Measurements from ENCODE around the gene UGGT2. TPM values are rescaled to one million over a fixed set of nuclear protein-coding genes. Genes with fewer than 3 reads are reported as not detected.
"Not testable (repeated sequence)": the region's sequence is repeated elsewhere in the genome, so short reads cannot be mapped to it uniquely, and the experiment has no call there.

The UGGT2 gene
- total RNA-seq, 1 donor from 2014 or later = 81.6 TPM

GRCh38 chr13:95957331-95957730, 95.9 kb downstream of the UGGT2 start:
- no peak for DNase-seq

- no peak for DNase-seq
Observed at GRCh38 chr13:95956589-95957148, 96.5 kb downstream of the UGGT2 start.

- DNase-seq = no peak
Observed at GRCh38 chr13:95955719-95956118, 97.5 kb downstream of the UGGT2 start.

- no peak for DNase-seq
Observed at GRCh38 chr13:95955255-95955654, 97.9 kb downstream of the UGGT2 start.

GRCh38 chr13:95954266-95954665, 98.9 kb downstream of the UGGT2 start:
- DNase-seq = no peak

- DNase-seq = no peak
Observed at GRCh38 chr13:95950103-95950502, 103.1 kb downstream of the UGGT2 start.

- DNase-seq = no peak
Observed at GRCh38 chr13:95948656-95949055, 104.5 kb downstream of the UGGT2 start.

DNA sequence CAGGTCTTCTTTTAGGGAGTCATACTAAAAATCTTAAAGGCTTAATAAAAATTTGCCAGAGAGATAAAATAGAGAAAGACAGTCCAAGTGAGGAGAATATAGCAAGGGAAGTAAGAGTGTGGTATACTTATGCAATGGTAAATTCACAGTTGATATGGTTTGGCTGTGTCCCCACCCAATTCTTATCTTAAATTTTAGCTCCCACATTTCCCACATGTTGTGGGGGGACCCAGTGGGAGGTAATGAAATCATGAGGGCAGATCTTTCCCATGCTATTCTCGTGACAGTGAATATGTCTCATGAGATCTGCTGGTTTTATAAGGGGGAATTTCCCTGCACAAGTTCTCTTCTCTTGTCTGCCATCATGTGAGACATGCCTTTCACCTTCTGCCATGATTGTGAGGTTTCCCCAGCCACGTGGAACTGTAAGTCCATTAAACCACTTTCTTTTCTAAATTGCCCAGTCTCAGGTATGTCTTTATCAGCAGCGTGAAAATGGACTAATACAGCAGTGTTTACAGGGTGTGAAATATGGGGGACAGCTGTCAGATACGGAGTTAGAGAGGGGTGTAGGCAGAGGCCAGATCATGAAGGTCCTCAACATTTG, 115.4 kb downstream of the UGGT2 start:
- no peak for DNase-seq

DNA sequence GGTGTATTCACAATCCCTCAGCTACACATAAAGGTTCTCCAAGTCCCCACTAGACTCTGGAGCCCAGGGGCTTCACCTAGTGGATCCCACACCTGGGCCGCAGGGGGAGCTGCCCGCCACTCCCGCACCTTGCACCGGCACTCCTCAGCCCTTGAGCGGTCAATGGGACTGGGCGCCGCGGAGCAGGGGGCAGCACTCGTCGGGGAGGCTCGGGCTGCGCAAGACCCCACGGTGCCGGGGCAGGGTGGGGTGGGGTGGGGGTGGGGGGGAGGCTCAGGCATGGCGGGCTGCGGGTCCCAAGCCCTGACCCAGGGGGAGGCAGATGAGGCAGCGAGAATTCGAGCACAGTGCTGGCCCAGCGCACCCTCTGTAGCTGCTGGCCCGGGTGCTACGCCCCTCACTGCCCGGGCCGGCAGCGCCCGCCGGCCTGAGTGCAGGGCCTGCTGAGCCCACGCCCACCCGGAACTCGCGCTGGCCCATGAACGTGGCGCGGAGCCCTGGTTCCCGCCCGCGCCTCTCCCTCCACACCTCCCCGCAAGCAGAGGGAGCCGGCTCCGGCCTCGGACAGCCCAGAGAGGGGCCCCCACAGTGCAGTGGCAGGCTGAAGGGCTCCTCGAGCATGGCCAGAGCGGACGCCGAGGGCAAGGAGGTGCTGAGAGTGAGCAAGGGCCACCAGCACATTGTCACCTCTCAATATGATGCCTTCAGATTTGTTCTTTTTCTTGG, 121.7 kb downstream of the UGGT2 start:
- DNase-seq = no peak

- DNase-seq = no peak
Observed at GRCh38 chr13:95929430-95929829, 123.8 kb downstream of the UGGT2 start.

DNA sequence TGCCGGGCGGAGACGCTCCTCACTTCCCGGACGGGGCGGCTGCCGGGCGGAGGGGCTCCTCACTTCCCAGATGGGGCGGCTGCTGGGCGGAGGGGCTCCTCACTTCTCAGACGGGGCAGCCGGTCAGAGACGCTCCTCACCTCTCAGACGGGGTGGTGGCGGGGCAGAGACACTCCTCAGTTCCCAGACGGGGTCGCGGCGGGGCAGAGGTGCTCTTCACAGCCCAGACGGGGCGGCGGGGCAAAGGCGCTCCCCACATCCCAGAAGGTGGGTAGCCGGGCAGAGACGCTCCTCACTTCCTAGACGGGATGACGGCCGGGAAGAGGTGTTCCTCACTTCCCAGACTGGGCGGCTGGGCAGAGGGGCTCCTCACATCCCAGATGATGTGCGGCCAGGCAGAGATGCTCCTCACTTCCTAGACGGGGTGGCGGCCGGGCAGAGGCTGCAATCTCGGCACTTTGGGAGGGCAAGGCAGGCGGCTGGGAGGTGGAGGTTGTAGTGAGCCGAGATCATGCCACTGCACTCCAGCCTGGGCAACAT, 124.8 kb downstream of the UGGT2 start:
- not testable (repeated sequence) for DNase-seq

- no peak for DNase-seq
Observed at GRCh38 chr13:95926231-95926630, 127.0 kb downstream of the UGGT2 start.

GRCh38 chr13:95924389-95924994, 128.7 kb downstream of the UGGT2 start:
- no peak for DNase-seq

GRCh38 chr13:95921485-95921884, 131.7 kb downstream of the UGGT2 start:
- DNase-seq = no peak

GRCh38 chr13:95920485-95920884, 132.7 kb downstream of the UGGT2 start:
- no peak for DNase-seq

- DNase-seq = no peak
Observed at GRCh38 chr13:95918860-95919259, 134.3 kb downstream of the UGGT2 start.

- DNase-seq = no peak
Observed at GRCh38 chr13:95914991-95915501, 138.2 kb downstream of the UGGT2 start.

DNA sequence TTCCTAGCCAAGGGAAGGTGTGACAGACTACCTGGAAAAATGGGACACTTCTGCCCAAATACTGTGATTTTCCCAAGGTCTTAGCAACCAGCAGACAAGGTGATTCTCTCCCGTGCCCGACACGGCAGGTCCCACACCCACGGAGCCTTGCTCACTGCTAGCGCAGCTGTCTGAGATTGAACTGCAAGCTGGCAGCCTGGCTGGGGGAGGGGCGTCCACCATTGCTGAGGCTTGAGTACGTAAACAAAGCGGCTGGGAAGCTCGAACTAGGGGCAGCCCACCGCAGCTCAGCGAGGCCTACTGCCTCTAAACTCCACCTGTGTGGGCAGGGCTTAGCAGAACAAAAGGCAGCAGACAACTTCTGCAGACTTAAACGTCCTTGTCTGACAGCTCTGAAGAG, 146.2 kb downstream of the UGGT2 start:
- DNase-seq = no peak

DNA sequence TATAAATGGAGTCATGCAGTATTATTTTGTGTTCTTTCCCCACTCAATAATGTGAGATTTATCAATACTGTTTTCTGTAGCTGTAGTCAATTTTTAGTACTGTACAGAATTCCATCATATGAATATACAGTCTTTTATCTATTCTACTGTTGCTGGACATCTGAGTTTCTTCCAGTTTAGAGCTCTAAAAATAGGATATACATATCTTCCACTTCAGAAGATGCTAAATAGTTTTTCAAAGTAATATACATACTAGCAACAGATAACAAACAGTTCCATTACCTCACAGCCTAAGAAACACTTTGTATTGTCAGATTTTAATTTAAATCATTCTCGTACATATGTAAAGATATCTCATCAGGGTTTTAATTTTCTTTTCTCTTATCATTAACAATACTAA, 149.6 kb downstream of the UGGT2 start:
- DNase-seq = no peak

GRCh38 chr13:95902741-95903140, 150.5 kb downstream of the UGGT2 start:
- no peak for DNase-seq

- no peak for DNase-seq
Observed at GRCh38 chr13:95898256-95898655, 154.9 kb downstream of the UGGT2 start.

DNA sequence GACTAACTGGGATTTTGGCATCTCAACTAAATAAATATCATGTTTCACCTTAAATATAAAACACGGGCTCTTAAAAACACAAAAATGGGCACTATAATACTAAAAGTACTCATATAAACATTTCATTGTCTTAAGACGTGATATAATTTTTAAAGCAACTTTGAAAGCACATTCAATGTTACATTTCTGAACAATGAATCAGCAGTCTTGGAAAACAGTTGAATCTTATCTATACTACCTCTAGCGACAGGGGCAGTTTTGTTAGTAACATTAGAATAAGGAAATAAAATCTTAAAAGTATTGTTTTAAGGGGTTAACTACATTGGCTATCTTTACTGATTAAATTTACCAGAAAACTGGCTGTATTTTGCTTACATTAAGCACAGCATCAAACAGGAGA, 156.9 kb downstream of the UGGT2 start:
- DNase-seq = no peak

DNA sequence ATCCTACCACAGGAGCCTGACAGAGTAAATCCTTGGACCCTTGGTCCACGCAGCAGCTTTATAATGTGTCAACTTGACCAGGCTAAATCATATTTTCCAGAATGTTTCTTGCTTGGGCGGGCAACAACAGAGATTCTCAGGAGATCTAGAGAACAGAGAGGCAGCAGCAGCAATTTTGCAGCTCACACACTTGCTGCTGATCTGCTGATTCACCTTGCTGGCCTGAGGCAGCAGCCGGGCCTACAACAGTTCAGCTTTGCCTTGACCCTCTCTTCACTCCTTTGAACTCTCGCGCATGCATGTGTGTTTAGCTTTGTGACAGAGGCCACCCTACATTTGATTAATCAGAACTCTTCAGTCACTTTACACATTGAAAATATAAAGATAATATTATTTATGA, 159.3 kb downstream of the UGGT2 start:
- no peak for DNase-seq
